Measurements from ENCODE around the gene TBC1D14.

The TBC1D14 gene

GRCh38 chr4:7001271-7001670 is 91.6 kb downstream of the TBC1D14 start:
- DNase-seq (ENCODE audit: low read depth), result no peak

- DNase-seq (ENCODE audit: low read depth), result no peak
These were observed 92.7 kb downstream of the TBC1D14 start for GRCh38 chr4:7002336-7002735.

- no peak for DNase-seq (ENCODE audit: low read depth)
These were observed 93.7 kb downstream of the TBC1D14 start for GRCh38 chr4:7003176-7003878.

DNA sequence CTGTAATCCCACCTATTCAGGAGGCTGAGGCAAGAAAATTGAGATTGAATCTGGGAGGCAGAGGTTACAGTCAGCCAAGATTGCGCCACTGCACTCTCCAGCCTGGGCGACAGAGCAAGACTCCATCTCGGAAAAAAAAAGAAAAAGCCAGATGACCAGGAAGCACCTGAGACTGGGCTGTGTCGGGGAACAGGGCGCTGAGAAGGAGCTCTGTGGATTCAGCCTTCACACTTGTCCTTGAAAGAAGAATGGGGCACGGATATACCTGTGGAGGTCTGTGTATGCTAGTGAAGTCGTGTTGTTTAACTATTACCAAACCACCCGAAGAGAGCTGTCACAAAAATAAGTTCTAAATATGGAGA is 94.2 kb downstream of the TBC1D14 start:
- no peak for DNase-seq (ENCODE audit: low read depth)

GRCh38 chr4:7004331-7004730 is 94.7 kb downstream of the TBC1D14 start:
- no peak for DNase-seq (ENCODE audit: low read depth)

- no peak for DNase-seq (ENCODE audit: low read depth)
These were observed 95.9 kb downstream of the TBC1D14 start for GRCh38 chr4:7005571-7005970.

GRCh38 chr4:7006411-7006810 is 96.8 kb downstream of the TBC1D14 start:
- no peak for DNase-seq (ENCODE audit: low read depth)

DNA sequence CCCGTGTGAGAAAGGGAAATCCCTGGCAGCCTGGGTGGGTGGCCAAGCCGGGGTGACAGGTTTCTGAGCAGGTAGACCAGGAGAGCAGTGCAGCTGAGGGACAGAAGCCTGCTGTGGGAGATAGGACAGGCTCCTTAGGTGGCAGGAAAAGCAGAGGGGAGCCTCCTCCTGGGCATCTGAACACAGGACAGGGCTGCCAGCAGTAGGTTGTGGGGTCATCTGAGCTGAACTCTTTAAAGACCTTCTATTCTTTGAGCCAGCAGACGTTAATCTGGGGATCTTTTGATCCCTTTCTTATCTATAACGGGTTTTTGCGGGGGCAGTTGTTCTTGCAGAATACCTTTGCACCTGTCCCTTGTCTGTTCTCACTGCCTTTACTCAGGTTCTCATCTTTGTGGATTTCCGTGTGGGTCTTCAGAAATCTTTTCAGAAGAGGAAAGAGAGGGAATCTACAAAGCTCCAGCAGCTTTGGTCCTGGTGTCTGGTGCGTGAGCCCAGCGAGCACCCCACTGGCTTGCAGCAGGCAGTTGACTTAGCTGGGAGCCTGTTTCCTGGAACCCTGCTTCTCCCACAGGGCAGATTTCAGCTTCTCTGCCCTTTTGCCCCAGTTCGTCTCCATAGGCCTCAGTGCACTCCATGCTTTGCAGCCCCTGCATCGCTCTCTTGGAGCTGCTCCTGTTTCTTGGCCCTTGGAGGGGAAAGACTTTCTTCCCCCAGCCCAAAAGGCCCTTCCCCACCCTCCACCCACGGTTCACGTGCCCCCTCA is 97.7 kb downstream of the TBC1D14 start:
- no peak for DNase-seq (ENCODE audit: low read depth)

- no peak for DNase-seq (ENCODE audit: low read depth)
These were observed 98.3 kb downstream of the TBC1D14 start for GRCh38 chr4:7007944-7008343.

DNA sequence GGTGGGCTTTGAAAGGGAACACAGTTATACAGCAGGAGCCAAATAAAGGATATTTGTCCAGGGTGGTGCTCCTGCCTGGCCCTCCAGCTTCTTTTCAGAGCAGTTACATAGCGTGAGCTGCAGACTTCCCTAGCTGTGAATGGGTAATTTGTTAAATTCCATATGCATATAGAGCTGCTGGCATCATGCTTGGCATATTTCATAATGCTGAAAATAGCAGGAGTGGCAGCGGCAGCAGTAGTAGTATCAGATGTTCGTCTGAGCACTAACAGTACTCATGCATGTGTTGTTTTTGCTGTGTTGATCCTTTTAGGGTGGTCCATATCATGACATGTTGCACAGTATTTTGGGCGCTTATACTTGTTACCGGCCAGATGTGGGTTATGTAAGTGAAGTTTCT is 99.9 kb downstream of the TBC1D14 start:
- DNase-seq (ENCODE audit: low read depth), result no peak

DNA sequence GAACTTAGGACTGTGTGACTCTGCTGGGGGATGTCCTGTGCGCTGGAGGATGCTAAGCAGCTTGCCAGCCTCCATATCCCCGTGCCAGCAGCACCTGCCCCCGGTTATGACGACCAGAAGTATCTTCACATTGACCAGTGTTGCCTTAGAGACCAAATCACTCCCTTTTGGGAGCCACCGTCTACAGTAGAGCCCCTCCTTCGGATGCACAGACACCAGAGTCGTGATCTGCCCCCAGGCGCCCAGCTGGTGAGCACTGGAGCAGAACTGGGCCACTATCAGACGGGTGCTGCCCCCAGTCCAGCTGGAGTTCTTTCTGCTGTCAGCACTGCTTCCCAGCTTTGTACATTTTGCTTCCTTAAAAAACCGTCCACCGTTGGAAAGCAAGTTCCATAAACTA is 103.5 kb downstream of the TBC1D14 start:
- no peak for DNase-seq (ENCODE audit: low read depth)

- no peak for DNase-seq (ENCODE audit: low read depth)
These were observed 105.2 kb downstream of the TBC1D14 start for GRCh38 chr4:7014815-7015214.

DNA sequence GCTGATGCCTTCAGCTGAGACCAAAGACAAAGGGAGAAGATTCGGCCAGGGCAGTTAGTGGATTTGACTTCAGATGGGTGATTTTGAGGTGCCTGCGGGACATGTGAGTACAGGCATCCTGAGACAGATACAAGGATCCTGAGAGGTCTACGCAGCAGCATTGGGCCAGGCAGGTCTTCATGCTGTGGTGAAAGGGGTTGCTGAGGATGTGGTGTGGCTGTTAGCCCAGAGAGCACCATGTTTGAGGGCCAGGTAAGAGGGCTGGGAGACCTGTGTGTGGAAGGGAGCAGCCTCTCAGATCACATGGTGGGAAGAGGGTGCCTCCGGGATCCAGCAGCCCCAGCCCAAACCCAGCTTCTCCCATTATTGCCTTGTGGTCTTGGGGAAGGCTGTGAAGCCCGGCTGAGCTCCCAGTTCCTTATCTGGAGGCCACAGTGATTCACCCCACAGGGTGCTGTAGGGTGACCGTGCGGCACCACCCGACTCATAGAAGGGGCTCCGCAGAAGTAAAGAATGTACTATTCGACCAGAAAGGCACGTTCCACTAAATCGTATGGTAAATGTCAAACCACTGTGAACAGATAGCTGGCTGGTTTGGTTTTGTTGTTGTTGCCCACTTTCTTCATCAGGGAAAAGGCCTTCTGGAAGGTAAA is 105.9 kb downstream of the TBC1D14 start:
- DNase-seq (ENCODE audit: low read depth), result no peak

GRCh38 chr4:7016086-7016485 is 106.5 kb downstream of the TBC1D14 start:
- no peak for DNase-seq (ENCODE audit: low read depth)

- DNase-seq (ENCODE audit: low read depth), result no peak
These were observed 106.9 kb downstream of the TBC1D14 start for GRCh38 chr4:7016512-7016911.

DNA sequence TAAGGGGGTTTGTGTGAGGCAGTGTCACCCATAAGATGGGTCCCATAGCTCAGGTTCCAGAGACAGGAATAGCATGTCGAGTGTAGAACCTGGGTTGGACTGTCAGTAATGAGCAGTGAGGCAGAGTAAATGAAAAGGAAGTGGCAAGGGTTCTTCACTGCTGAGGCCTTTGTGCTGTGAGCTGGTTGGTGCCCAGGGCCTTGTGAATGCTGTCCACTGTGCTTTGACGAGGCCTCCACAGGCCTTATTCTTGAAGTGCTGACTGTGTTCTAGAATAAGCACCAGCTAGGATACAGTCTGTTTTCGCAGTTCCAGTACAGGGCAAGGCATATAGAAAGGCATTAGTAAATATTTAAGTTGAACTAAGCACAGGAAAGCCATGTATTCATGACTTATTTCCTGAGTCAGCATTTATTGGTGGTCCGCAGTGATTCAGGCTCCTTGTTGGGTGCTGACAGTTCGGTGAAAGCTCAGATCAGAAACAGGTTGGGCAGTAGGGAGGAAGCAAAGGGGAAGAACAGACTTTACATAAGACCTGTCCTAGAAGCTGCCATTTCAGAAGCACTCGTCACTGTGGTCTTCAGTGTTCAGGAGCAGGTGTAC is 107.9 kb downstream of the TBC1D14 start:
- DNase-seq (ENCODE audit: low read depth), result no peak

- DNase-seq (ENCODE audit: low read depth), result no peak
These were observed 108.7 kb downstream of the TBC1D14 start for GRCh38 chr4:7018281-7018680.

GRCh38 chr4:7019367-7019766 is 109.7 kb downstream of the TBC1D14 start:
- DNase-seq (ENCODE audit: low read depth), result no peak

GRCh38 chr4:7020290-7020689 is 110.7 kb downstream of the TBC1D14 start:
- DNase-seq (ENCODE audit: low read depth), result no peak

DNA sequence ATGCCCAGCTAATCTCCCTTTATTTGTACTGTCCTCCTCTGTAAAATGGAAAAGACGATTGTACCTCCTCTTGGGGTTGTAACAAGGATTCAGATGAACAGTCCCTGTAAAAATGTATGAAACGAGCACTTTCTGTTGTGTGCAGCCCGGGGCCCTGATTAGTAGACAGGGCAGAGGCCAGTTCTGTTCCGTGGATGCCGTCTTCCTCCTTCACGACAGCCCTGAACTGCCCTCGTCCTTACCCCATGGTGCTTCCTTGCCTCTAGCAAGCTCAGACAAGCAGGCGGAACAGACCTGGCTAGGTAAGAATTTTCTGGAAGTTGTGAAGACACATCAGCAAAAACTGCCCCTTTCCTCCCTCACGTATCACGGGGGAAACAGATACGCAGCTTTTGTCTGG is 111.2 kb downstream of the TBC1D14 start:
- DNase-seq (ENCODE audit: low read depth), result no peak

- no peak for DNase-seq (ENCODE audit: low read depth)
These were observed 111.7 kb downstream of the TBC1D14 start for GRCh38 chr4:7021355-7021754.

DNA sequence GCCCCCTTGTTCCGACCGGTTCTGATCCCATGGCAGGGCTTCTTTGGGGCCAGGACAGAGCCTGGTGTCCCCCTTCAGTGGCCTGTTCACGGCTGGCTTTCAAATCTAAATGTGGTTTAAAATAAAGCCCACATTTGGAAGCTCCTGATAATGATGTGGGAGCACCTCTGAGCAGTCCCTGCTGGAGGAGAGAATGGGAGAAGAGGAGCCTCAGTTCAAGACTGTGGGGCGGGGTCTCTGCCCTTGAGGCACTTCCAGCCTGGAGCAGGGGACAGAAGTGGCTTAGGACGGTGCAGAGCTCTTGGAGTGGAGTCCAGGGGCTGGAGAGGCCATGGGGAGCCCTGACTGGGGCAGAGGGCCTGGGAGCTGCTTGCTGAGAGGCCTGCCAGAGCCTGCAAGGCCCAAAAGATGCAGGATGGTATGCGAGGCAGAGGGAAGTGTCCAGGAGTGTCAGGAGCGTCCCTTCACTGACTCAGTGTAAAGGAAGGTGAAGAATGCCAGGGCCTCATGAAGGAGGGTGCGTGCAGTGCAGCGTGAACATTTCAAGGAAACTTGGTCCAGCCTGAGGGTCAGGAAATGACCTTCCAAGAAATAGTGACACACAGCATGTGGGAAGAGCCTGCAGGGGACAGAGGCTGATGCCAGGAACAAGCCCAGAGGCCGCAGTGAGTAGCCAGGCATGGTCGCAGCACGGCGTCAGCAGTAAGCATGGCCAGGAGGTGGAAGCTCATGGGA is 112.5 kb downstream of the TBC1D14 start:
- no peak for DNase-seq (ENCODE audit: low read depth)

Data from T-helper 22 cell (primary cell).